Activated CD8-positive, alpha-beta memory T cell treated with anti-CD3 and anti-CD28 coated beads for 36 hours (primary cell): ENCODE data around the gene ME3. TPM values are rescaled to one million over a fixed set of nuclear protein-coding genes. Genes with fewer than 3 reads are reported as not detected.
"Not testable (repeated sequence)": the region's sequence is repeated elsewhere in the genome, so short reads cannot be mapped to it uniquely, and the experiment has no call there.

Experiments
- CTCF ChIA-PET: fragments of 350-600 bp; sonication (Branson Sonifier 250); formaldehyde crosslinking; loops from one replicate; lab custom pipeline; 2021; ENCODE audit warnings: antibody characterized with exemption; lab: Charles Lee
- POLR2A ChIA-PET: fragments of 350-600 bp; sonication (Branson Sonifier 250); formaldehyde crosslinking; loops from one replicate; lab custom pipeline; 2021; ENCODE audit warnings: antibody characterized with exemption; lab: Charles Lee
- total RNA-seq, 2 experiments: library from RNA; stranded (reverse); gene quantifications; one replicate each; pipeline ENCODE4 v1.2.3, GENCODE V29; 2021

Gene ME3
- total RNA-seq, 2 experiments from 2014 or later = 1.8 TPM

- POLR2A ChIA-PET = interaction anchor here (0.6 kb wide), 1 partner anchor 48 kb away, joined by 8 read pairs; no protein-coding TSS in a partner anchor
- CTCF ChIA-PET = no interaction called here
Observed at GRCh38 chr11:86551288-86552092, 120.9 kb downstream of the ME3 start.

GRCh38 chr11:86550757-86551156 is 121.7 kb downstream of the ME3 start:
- POLR2A ChIA-PET = no interaction called here
- CTCF ChIA-PET = no interaction called here

GRCh38 chr11:86548271-86548917 is 124.0 kb downstream of the ME3 start:
- ChIA-PET CTCF (no interaction called here), POLR2A (no interaction called here)

GRCh38 chr11:86547727-86548126 is 124.7 kb downstream of the ME3 start:
- ChIA-PET POLR2A (no interaction called here), CTCF (no interaction called here)

GRCh38 chr11:86541299-86541698 is 131.1 kb downstream of the ME3 start:
- POLR2A ChIA-PET, CTCF ChIA-PET: not testable (repeated sequence)

GRCh38 chr11:86538223-86538548 is 134.2 kb downstream of the ME3 start:
- CTCF ChIA-PET = no interaction called here
- POLR2A ChIA-PET = no interaction called here

- CTCF ChIA-PET = interaction anchor here (0.9 kb wide), 1 partner anchor 34 kb away, joined by 3 read pairs; no protein-coding TSS in a partner anchor
- POLR2A ChIA-PET = no interaction called here
Observed at GRCh38 chr11:86537541-86538222, 134.7 kb downstream of the ME3 start.

GRCh38 chr11:86535773-86536172 is 136.6 kb downstream of the ME3 start:
- POLR2A ChIA-PET = no interaction called here
- CTCF ChIA-PET = no interaction called here

- CTCF ChIA-PET = no interaction called here
- POLR2A ChIA-PET = no interaction called here
Observed at GRCh38 chr11:86524620-86525352, 147.6 kb downstream of the ME3 start.

GRCh38 chr11:86523738-86524619 is 148.4 kb downstream of the ME3 start:
- ChIA-PET POLR2A (no interaction called here), CTCF (no interaction called here)

- CTCF ChIA-PET, POLR2A ChIA-PET: not testable (repeated sequence)
Observed at GRCh38 chr11:86522512-86522911, 149.9 kb downstream of the ME3 start.

GRCh38 chr11:86519064-86519911 is 153.1 kb downstream of the ME3 start:
- CTCF ChIA-PET = interaction anchor here (0.8 kb wide), 1 partner anchor 12 kb away, joined by 3 read pairs; no protein-coding TSS in a partner anchor
- POLR2A ChIA-PET = no interaction called here

GRCh38 chr11:86518211-86518610 is 154.2 kb downstream of the ME3 start:
- CTCF ChIA-PET = no interaction called here
- POLR2A ChIA-PET = no interaction called here

GRCh38 chr11:86517557-86517956 is 154.9 kb downstream of the ME3 start:
- CTCF ChIA-PET = no interaction called here
- POLR2A ChIA-PET = no interaction called here

GRCh38 chr11:86515297-86516094 is 156.9 kb downstream of the ME3 start:
- CTCF ChIA-PET = no interaction called here
- POLR2A ChIA-PET = no interaction called here

GRCh38 chr11:86514453-86514852 is 158.0 kb downstream of the ME3 start:
- ChIA-PET POLR2A (no interaction called here), CTCF (no interaction called here)

- ChIA-PET POLR2A (no interaction called here), CTCF (no interaction called here)
Observed at GRCh38 chr11:86513746-86514373, 158.6 kb downstream of the ME3 start.
